ENCODE measurements around the gene SNW1. TPM values are rescaled to one million over a fixed set of nuclear protein-coding genes. Genes with fewer than 3 reads are reported as not detected.

SNW1 gene
- total RNA-seq, 2 donors from 2014 or later, result 23.1 to 40.9 TPM

DNA sequence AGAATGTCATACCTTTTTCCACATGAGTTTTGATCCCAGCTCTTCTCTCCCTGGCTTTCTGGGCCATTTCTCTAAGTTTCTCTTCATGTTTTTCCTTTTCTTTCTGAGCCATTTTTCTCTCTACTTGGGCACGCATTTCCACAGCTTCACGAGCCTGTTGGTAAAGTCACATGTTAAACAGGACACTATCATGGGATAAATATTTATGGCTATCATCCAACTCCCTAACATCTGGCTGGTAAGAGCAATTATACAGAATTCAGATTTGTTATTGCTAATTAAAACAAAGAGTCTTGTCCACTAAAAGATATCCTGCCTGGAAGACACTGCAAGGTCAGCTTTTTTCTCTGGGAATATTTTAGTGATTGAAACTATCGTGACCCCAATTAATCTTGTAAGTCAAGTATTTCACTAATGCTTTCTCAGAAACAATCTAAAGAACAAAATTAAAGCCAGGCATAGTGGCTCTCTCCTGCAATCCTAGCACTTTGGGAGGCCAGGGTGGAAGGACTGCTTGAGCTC is 29.9 kb downstream of the SNW1 start:
- WGBS, 2 donors, result 85 to 89% methylated on average over 3 of the region's 3 CpGs
- Histone ChIP-seq H3K4me1 (no peaks in the 10 kb centered on the region), H3K4me3 (no peak overlapping the region), H3K9me3 (no peaks in the 10 kb centered on the region), H3K36me3 (replicated peaks in 1 of 2; ENCODE audit: insufficient read depth in 1 of 2, low read depth in 2 of 2) (peaks cover 31 to 75% of the 10 kb centered on the region in 2 donors), H3K27me3 (no peaks in the 10 kb centered on the region), H3K27ac (no peak overlapping the region)
- ATAC-seq (no peak), DNase-seq (no peak)
- intact Hi-C loops (cut with DNase I), result no loop called here
- no peak for TF ChIP-seq POLR2A (IDR thresholded peaks at IDR 0.05)
- TF ChIP-seq, protein P1, sequence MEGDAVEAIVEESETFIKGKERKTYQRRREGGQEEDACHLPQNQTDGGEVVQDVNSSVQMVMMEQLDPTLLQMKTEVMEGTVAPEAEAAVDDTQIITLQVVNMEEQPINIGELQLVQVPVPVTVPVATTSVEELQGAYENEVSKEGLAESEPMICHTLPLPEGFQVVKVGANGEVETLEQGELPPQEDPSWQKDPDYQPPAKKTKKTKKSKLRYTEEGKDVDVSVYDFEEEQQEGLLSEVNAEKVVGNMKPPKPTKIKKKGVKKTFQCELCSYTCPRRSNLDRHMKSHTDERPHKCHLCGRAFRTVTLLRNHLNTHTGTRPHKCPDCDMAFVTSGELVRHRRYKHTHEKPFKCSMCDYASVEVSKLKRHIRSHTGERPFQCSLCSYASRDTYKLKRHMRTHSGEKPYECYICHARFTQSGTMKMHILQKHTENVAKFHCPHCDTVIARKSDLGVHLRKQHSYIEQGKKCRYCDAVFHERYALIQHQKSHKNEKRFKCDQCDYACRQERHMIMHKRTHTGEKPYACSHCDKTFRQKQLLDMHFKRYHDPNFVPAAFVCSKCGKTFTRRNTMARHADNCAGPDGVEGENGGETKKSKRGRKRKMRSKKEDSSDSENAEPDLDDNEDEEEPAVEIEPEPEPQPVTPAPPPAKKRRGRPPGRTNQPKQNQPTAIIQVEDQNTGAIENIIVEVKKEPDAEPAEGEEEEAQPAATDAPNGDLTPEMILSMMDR (IDR thresholded peaks at IDR 0.05), result no peak

DNA sequence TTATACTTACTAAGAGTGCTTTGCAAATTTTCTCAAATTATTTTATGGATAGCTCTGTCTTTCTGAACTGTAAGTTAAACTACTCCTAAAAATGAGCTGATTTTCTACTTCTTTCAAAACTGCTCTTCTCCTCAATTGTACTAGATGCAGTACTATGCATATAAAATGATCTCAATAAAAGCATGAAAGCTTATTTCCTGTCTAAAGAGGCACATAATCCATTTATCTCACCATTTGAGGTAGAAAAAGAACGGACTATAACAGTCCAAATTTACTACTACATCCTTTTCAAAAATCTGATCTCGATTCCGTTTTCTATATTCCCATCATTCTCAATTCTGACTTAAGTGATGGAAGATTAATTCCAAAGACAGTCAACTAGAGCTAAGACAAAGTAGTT is 38.7 kb downstream of the SNW1 start:
- TF ChIP-seq, protein P1 (IDR thresholded peaks at IDR 0.05), result no peak
- no peak for TF ChIP-seq POLR2A (IDR thresholded peaks at IDR 0.05)
- Histone ChIP-seq H3K4me3 (no peak overlapping the region), H3K27ac (no peak overlapping the region), H3K9me3 (no peaks in the 10 kb centered on the region), H3K4me1 (no peaks in the 10 kb centered on the region), H3K36me3 (replicated peaks in 1 of 2; ENCODE audit: insufficient read depth in 1 of 2, low read depth in 2 of 2) (peaks cover 0 to 41% of the 10 kb centered on the region in 2 donors), H3K27me3 (no peaks in the 10 kb centered on the region)
- no peak for DNase-seq
- WGBS, 2 donors, result 85 to 97% methylated on average over 3 of the region's 3 CpGs
- intact Hi-C loops (cut with DNase I), result no loop called here
- no peak for ATAC-seq

DNA sequence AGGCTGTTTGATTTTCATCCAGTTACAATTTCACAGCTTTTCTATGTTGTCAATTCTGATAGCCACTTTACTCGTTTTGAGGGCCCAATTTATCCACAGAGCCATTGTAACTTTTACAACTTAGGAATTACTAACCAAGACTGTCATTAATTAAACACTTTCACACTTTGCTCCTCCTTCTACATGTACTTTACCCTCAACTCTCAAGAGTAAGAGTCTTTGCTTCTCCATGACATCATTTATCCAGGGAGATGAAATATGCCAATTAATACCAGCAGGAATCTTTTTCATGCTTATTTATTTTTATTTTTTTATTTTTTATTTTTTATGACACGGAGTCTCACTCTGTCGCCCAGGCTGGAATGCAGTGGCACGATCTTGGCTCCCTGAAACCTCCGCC is 39.5 kb downstream of the SNW1 start:
- H3K4me3 ChIP-seq, result no peak overlapping the region
- WGBS, 2 donors, result 91 to 95% methylated on average over 5 of the region's 5 CpGs
- H3K27me3 ChIP-seq, result no peaks in the 10 kb centered on the region
- DNase-seq (no peak), ATAC-seq (no peak)
- no peak overlapping the region for H3K27ac ChIP-seq
- intact Hi-C loops (cut with DNase I), result no loop called here
- H3K4me1 ChIP-seq, result no peaks in the 10 kb centered on the region
- TF ChIP-seq, protein P1 (IDR thresholded peaks at IDR 0.05), result no peak
- no peak for TF ChIP-seq POLR2A (IDR thresholded peaks at IDR 0.05)
- H3K9me3 ChIP-seq, result no peaks in the 10 kb centered on the region
- H3K36me3 ChIP-seq (replicated peaks in 1 of 2; ENCODE audit: insufficient read depth in 1 of 2, low read depth in 2 of 2), result peaks cover 0 to 42% of the 10 kb centered on the region in 2 donors

DNA sequence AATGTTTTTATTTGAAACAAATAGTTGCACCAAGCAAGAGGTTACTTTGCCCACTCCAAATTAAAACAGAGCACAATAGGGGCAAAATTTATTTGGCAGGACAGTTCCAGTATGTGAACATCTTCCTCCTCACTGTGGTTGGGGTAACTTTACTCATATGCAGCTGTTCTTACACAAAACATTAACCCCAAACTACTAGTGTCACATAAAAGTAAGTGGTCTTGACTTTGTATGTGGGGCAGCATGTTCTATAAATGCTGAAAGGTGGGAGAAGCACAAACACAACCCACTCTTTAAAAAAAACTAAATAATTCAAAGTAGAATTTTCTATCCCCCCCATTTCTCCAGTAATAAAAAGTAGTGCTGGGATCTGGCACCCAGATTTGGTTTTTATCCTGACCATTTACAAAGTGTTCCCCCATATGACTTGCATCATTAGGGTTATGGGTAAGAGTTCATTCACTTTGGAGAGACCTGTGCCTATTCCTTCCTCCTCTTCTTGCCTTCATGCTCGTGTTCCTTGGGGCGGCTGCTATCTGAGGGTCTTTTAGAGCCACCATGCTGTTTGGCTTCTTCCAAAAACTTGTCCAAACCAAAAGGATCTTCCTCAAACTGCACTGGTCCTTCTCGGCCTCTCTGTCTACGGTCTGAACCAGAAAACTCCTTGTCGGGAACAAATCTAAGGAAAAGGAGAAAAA is 43.2 kb downstream of the SNW1 start:
- intact Hi-C loops (cut with DNase I), result no loop called here
- Histone ChIP-seq H3K36me3 (replicated peaks in 1 of 2; ENCODE audit: insufficient read depth in 1 of 2, low read depth in 2 of 2) (peaks cover 0 to 37% of the 10 kb centered on the region in 2 donors), H3K4me1 (no peaks in the 10 kb centered on the region), H3K27me3 (no peaks in the 10 kb centered on the region), H3K27ac (no peak overlapping the region), H3K4me3 (no peak overlapping the region), H3K9me3 (no peaks in the 10 kb centered on the region)
- TF ChIP-seq, protein P1 (IDR thresholded peaks at IDR 0.05), result no peak
- TF ChIP-seq POLR2A (IDR thresholded peaks at IDR 0.05), result no peak
- WGBS, 2 donors, result 83% methylated on average over 5 of the region's 5 CpGs
- DNase-seq (no peak), ATAC-seq (no peak)

DNA sequence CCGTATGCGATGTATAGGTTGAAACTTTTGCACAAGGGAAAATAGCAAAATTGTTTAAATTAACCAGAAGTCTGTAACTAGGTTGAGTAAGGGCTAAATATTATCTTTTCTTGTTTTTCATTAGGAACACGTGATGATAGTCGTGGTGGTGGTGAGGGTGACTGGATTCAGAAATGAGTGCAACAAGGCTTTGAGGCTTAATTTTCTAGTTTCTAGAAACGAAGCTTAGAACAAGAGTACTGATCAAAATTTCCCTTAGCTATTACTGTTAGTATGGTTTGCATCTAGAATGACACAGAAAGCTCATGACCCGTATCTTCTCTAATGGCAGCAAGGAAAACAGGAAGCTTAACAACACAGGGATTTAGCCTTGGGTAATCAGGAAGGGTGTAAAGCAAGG is 46.0 kb downstream of the SNW1 start:
- Histone ChIP-seq H3K36me3 (replicated peaks in 1 of 2; ENCODE audit: insufficient read depth in 1 of 2, low read depth in 2 of 2) (peaks cover 8 to 42% of the 10 kb centered on the region in 2 donors), H3K4me1 (peaks cover 2% of the 10 kb centered on the region), H3K27me3 (no peaks in the 10 kb centered on the region), H3K27ac (no peak overlapping the region), H3K4me3 (no peak overlapping the region), H3K9me3 (no peaks in the 10 kb centered on the region)
- TF ChIP-seq POLR2A (IDR thresholded peaks at IDR 0.05), result no peak
- TF ChIP-seq, protein P1 (IDR thresholded peaks at IDR 0.05), result no peak
- intact Hi-C loops (cut with DNase I), result no loop called here
- DNase-seq (no peak), ATAC-seq (no peak)
- WGBS, 2 donors, result 87% methylated on average over 6 of the region's 6 CpGs
